GM19452 (cell line): ENCODE results near the gene TMEM131.

Experiments used
- ATAC-seq: cut with Tn5 transposase; IDR thresholded peaks from one replicate; pipeline ENCODE4 v1.9.1; 2021; ENCODE audit not compliant: unreplicated experiment

The TMEM131 gene

DNA sequence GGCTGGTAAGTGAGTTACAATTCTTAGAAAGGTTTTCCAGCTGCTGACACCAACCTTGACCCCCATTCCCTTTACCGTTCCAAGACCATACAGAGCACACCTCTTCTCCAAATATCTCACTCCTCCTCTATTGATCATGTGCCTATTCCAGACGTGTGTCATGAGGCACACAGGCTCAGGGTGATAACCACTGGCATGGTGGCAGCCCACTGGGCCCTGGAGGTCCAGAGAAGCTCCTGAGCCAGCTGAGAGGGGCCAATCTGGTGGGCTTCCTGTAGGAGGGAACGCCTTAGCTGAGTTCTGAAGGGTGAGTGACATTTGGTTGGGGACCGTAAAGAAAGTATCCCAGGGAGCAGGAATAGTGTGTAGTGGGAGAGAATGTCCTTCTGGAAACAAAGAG lies 254.1 kb downstream of the TMEM131 start:
- no peak for ATAC-seq

DNA sequence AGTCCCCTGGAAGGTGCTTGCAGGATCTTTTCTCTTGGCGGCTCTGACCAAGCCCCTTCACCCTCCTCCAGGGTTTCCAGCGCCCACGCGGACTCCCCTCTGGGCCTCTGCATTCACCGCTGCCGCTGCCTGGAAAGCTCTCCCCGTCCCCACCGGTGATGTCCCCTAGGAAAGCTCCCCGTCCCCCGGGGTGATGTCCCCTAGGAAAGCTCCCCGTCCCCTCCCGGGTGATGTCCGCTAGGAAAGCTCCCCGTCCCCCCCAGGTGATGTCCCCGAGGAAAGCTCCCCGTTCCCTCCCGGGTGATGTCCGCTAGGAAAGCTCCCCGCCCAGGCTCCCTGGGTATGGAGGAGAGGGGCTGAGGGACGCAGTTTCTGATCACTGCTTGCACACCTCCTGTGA lies 254.5 kb downstream of the TMEM131 start:
- no peak for ATAC-seq

- no peak for ATAC-seq
These were observed 255.1 kb downstream of the TMEM131 start for GRCh38 chr2:97740590-97741182.

GRCh38 chr2:97739893-97740245 lies 255.9 kb downstream of the TMEM131 start:
- no peak for ATAC-seq

DNA sequence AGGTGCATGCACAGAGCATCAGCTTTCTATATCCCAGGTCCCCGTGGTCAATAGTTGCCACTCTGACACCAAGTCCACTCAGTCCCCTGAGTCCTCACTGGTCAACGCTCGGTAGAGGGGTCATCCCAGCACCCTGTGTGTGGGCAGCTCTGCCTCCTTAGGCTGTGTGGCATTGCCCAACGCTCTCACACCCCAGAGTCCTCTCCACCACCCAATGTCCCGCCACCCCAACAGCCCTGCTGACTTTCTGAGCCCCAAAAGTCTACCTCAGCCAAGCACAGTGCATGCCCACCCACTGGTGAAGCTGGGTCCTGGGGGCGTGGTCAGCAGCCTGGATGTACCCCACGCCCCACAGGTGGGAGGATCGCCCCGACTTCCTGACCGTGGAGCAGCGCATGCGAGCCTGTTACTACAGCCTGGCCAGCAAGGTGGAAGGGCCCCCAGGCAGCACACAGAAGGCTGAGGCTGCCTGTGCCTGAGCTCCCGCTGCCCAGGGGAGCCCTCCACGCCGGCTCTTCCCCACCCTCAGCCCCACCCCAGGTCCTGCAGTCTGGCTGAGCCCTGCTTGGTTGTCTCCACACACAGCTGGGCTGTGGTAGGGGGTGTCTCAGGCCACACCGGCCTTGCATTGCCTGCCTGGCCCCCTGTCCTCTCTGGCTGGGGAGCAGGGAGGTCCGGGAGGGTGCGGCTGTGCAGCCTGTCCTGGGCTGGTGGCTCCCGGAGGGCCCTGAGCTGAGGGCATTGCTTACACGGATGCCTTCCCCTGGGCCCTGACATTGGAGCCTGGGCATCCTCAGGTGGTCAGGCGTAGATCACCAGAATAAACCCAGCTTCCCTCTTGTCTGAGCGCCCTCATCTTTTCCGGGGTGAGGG lies 256.5 kb downstream of the TMEM131 start:
- ATAC-seq, result no peak

DNA sequence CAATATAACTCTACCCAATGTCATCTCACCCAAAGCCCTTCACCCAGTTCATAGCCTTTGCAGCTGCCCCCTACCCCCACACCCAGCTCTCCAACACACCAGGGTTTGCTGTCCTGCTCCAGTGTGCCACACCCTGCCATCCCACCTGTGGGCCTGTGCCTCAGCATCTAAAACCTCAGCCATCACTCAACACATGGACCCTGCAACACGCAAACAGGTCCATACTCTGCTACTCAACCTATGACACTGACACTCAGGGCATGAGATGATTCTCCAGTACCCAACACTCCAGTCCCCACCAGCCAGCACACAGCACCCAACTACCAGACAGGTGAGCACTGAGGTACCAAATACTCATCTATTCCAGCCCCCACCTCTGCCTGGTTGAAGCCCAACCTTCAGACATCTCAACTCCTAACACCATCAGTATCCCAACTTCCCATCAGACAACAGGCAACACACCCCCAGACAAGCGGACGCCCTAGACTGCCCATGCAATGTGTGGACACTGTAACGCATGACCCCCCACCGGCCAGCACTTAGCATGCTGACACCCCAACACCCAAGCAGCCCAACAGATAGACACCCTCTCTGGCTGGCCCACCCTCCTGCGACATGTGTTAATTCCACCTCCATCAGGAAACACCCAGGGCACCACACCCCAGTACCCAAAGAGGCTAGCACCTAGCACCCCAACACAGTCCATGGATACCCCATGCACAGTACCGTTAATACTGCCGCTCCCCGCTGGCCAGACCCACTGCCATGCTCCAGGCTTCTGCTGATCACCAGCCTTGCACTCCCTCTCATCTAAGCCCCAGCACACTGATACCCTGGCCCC lies 257.3 kb downstream of the TMEM131 start:
- no peak for ATAC-seq

DNA sequence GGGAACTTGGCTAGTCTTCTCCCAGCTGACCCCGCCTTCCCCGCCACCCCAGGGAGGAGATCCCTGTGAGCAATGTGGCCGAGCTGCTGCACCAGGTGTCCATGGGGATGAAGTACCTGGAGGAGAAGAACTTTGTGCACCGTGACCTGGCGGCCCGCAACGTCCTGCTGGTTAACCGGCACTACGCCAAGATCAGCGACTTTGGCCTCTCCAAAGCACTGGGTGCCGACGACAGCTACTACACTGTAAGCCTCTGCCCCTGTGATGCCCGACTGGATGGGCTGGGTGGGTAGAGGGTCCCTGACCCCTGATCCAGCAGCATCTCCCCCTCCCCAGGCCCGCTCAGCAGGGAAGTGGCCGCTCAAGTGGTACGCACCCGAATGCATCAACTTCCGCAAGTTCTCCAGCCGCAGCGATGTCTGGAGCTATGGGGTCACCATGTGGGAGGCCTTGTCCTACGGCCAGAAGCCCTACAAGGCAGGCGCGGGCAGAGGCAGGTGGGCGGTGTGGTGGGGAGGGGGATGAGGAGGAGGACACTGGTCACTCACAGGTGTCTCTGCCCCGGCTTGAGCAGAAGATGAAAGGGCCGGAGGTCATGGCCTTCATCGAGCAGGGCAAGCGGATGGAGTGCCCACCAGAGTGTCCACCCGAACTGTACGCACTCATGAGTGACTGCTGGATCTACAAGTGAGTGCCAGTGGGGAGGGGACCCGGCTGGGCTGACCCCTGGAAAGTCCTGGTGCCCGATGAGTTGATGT lies 258.1 kb downstream of the TMEM131 start:
- ATAC-seq, result no peak

GRCh38 chr2:97736608-97737330 lies 259.0 kb downstream of the TMEM131 start:
- no peak for ATAC-seq

DNA sequence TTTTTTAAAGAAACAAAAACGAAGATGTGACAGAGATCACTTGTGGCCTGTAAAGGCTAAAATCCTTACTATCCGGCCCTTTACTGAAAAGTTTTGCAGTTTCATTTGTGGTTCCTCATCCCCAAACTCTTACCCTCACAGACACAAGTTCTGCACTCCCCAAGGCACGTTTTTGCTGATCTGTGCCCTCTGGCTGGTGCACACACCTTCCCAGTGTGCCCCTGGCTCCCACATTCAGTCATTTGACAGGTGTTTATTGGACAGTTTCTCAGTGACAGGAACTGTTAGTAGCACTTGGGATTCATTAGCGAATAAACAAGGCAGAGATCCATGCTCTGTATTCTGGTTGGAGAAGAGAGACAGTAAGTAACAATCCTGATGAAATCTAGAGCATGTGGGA lies 259.6 kb downstream of the TMEM131 start:
- no peak for ATAC-seq

- no peak for ATAC-seq
These were observed 260.6 kb downstream of the TMEM131 start for GRCh38 chr2:97735161-97735561.

DNA sequence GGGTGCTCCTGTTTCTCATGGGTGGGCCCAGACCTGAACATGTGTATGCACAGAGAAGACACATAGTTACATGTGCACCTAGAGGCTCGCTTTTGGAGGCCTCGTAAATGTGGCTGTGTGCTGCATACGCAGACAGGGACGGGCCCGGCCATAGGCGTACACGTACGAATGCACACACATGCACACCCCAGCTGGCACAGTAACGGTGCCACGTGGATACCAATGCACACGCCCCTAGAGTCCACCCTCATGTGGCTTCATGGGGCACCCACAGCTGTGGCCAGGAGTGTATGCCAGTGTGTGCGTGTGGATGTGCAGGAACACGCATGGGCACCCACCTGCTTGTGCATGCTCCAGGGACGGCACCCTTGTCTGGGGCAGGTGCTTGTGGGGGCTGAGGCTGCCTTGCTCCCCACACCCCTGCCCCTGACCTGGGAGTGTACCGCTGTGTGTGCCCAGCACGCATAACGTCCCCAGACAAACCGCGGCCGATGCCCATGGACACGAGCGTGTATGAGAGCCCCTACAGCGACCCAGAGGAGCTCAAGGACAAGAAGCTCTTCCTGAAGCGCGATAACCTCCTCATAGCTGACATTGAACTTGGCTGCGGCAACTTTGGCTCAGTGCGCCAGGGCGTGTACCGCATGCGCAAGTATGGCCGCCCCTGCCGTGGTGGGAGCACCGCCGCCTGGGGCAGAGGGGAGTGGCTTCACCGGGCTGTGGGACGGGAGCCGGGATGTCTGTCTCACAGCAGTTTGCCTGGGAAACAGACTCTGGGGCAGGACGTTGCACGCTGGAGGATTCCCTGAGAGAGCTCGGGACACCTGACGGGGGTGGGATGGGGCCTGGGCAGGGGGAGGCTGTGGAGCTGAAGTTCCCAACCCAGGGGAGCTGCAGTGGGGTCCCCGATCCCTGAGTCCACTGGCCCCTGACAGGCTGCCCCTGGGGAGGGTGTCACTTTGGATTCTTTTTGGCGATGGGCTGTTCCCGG lies 261.4 kb downstream of the TMEM131 start:
- ATAC-seq, result no peak

GRCh38 chr2:97733341-97734035 lies 262.3 kb downstream of the TMEM131 start:
- no peak for ATAC-seq

DNA sequence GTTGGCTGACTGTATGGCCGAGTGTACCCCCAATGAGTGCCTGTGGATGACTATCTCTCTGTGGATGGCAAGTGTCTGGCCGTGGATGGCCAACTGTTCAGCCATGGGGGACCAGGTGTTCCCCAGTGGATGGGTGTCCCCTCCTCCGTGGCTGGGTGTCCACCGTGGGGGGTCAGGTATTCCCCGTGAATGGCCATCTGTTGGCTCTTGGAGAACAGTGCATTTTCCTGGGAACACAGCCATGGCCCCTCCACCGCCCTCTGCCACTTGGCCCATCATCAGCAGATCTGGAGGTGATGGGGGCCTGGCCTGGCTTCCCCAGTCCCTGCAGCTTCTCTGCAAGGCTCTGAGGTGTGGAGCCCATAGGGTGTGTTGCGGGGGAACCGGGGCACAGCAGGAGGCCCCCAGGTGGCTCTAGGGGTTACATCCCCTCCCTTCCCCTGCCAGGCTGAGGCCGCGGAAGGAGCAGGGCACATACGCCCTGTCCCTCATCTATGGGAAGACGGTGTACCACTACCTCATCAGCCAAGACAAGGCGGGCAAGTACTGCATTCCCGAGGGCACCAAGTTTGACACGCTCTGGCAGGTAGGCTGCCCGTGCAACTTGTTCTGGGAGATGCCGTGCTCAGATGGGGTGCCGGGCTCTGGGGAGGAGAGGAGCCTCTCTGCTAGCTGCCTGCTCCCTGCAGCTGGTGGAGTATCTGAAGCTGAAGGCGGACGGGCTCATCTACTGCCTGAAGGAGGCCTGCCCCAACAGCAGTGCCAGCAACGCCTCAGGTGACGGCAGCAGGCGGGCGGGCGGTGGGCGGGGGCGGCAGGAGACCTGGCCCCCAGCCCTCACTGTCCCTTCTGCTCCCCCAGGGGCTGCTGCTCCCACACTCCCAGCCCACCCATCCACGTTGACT lies 263.1 kb downstream of the TMEM131 start:
- ATAC-seq, result no peak

GRCh38 chr2:97731274-97732020 lies 264.3 kb downstream of the TMEM131 start:
- ATAC-seq, result no peak

- ATAC-seq, result no peak
These were observed 265.5 kb downstream of the TMEM131 start for GRCh38 chr2:97730245-97730644.

DNA sequence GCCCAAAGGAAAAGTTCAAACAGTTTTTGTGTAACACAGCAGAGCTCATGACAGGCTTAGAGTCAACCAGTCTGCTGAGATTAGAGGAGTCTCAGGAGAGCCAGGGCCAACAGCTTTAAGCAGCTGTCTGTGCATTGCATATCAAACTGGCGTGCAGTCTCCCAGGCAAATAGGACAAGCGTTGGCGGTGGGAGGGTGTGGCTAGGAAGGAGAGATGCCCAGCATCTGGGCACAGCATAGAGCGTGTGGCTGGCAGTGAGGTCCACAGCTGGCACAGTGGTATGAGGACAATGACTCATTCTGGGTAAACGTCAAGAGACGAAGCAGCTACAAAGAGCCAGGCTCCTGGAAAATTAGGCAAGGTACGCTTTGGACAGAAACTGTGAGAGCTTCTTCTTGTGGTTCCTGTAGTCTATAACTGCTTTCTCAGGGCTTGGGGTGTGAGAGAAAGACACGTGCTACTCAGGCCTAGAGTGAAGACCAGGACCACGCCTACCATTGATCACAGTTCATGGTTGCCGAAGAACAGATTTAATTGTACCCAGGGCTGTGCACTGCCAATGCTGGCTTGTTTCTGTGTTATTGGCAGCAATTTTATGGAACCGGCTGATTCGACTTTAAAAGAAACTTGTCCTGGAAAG lies 267.5 kb downstream of the TMEM131 start:
- ATAC-seq, result no peak
